H9 (cell line): ENCODE measurements around the gene MVP. TPM values are rescaled to one million over a fixed set of nuclear protein-coding genes. Genes with fewer than 3 reads are reported as not detected.

Source experiments
- DNase-seq: peaks from one replicate; pipeline ENCODE4 v3.0.0-alpha.2; 2017
- H2AFZ ChIP-seq: one replicate; pipeline ENCODE4 v1.6.1; 2013; ENCODE audit warnings: mild to moderate bottlenecking, low read length, control low read depth, moderate library complexity
- H2AK5ac ChIP-seq: 2 replicates; pipeline ENCODE4 v1.6.1; 2013; ENCODE audit warnings: low read length, control low read depth, mixed read lengths; ENCODE audit not compliant: insufficient read length
- H2BK120ac ChIP-seq: one replicate; pipeline ENCODE4 v1.6.1; 2013; ENCODE audit warnings: low read depth, mild to moderate bottlenecking, low read length, control low read depth, inconsistent platforms; ENCODE audit not compliant: poor library complexity, severe bottlenecking
- H2BK12ac ChIP-seq: 2 replicates; pipeline ENCODE4 v1.6.1; 2013; ENCODE audit warnings: low read length, control low read depth, mixed read lengths, low read depth; ENCODE audit not compliant: insufficient read length
- H2BK15ac ChIP-seq: 2 replicates; pipeline ENCODE4 v1.6.1; 2013; ENCODE audit warnings: low read depth, low read length, control low read depth
- H2BK20ac ChIP-seq: one replicate; pipeline ENCODE4 v1.6.1; 2013; ENCODE audit warnings: low read depth, mild to moderate bottlenecking, low read length, control low read depth, inconsistent platforms; ENCODE audit not compliant: poor library complexity, severe bottlenecking
- H2BK5ac ChIP-seq: 2 replicates; pipeline ENCODE4 v1.6.1; 2013; ENCODE audit warnings: low read length, control low read depth, mixed read lengths; ENCODE audit not compliant: insufficient read length
- H3K14ac ChIP-seq: 2 replicates; pipeline ENCODE4 v1.6.1; 2013; ENCODE audit warnings: low read length, control low read depth; ENCODE audit not compliant: insufficient read depth
- H3K18ac ChIP-seq: 2 replicates; pipeline ENCODE4 v1.6.1; 2013; ENCODE audit warnings: low read depth, mild to moderate bottlenecking, mixed read lengths, low read length, control low read depth; ENCODE audit not compliant: insufficient read length
- H3K23ac ChIP-seq: 2 replicates; pipeline ENCODE4 v1.6.1; 2013; ENCODE audit warnings: low read length, control low read depth, mixed read lengths, low read depth; ENCODE audit not compliant: insufficient read length
- H3K23me2 ChIP-seq: 2 replicates; pipeline ENCODE4 v1.6.1; 2013; ENCODE audit warnings: low read depth, mild to moderate bottlenecking, mixed read lengths, low read length, control low read depth; ENCODE audit not compliant: insufficient read length, poor library complexity, severe bottlenecking
- H3K27ac ChIP-seq: 2 replicates; pipeline ENCODE4 v1.5.1; 2013; ENCODE audit warnings: low read length, control low read depth, mixed read lengths, low read depth; ENCODE audit not compliant: insufficient read length
- H3K27me3 ChIP-seq: 2 replicates; pipeline ENCODE4 v1.6.1; 2013; ENCODE audit warnings: low read length, control low read depth, inconsistent platforms; ENCODE audit not compliant: insufficient read depth
- H3K4ac ChIP-seq: 2 replicates; pipeline ENCODE4 v1.6.1; 2013; ENCODE audit warnings: low read depth, mild to moderate bottlenecking, control low read depth, inconsistent platforms, low read length, moderate library complexity
- H3K4me1 ChIP-seq: 2 replicates; pipeline ENCODE4 v1.6.1; 2013; ENCODE audit warnings: low read length, control low read depth, inconsistent platforms; ENCODE audit not compliant: insufficient read depth
- H3K4me2 ChIP-seq: 2 replicates; pipeline ENCODE4 v1.6.1; 2013; ENCODE audit warnings: low read length, control low read depth, mixed read lengths; ENCODE audit not compliant: insufficient read length, insufficient read depth
- H3K56ac ChIP-seq: 2 replicates; pipeline ENCODE4 v1.6.1; 2013; ENCODE audit warnings: low read depth, mild to moderate bottlenecking, mixed read lengths, low read length, control low read depth; ENCODE audit not compliant: insufficient read length
- H3K79me1 ChIP-seq: 2 replicates; pipeline ENCODE4 v1.6.1; 2013; ENCODE audit warnings: low read depth, mild to moderate bottlenecking, moderate library complexity, low read length, control low read depth, inconsistent platforms; ENCODE audit not compliant: insufficient read depth, poor library complexity, severe bottlenecking
- H3K79me2 ChIP-seq: 2 replicates; pipeline ENCODE4 v1.6.1; 2013; ENCODE audit warnings: low read length, control low read depth, inconsistent platforms; ENCODE audit not compliant: insufficient read depth
- H3K9ac ChIP-seq: 2 replicates; pipeline ENCODE4 v1.6.1; 2013; ENCODE audit warnings: low read length, control low read depth, mixed read lengths; ENCODE audit not compliant: insufficient read length; ENCODE audit errors: extremely low read depth
- H3K9me3 ChIP-seq: one replicate; pipeline ENCODE4 v1.6.1; 2013; ENCODE audit warnings: low read depth, low read length, inconsistent platforms; ENCODE audit not compliant: control insufficient read depth
- H3T11ph ChIP-seq: one replicate; pipeline ENCODE4 v1.6.1; 2013; ENCODE audit warnings: mild to moderate bottlenecking, low read length, control low read depth, inconsistent platforms
- H4K20me1 ChIP-seq: one replicate; pipeline ENCODE4 v1.6.1; 2013; ENCODE audit not compliant: control insufficient read depth, insufficient read length, insufficient read depth
- H4K5ac ChIP-seq: 2 replicates; pipeline ENCODE4 v1.6.1; 2013; ENCODE audit warnings: low read depth, mild to moderate bottlenecking, mixed read lengths, low read length, control low read depth; ENCODE audit not compliant: insufficient read length
- H4K8ac ChIP-seq: replicated peaks from 2 replicates; pipeline ENCODE4 v1.6.1; 2013; ENCODE audit warnings: low read length, control low read depth, mixed read lengths, low read depth; ENCODE audit not compliant: insufficient read length
- H4K91ac ChIP-seq: 2 replicates; pipeline ENCODE4 v1.6.1; 2013; ENCODE audit warnings: low read depth, mild to moderate bottlenecking, moderate library complexity, mixed read lengths, low read length, control low read depth; ENCODE audit not compliant: insufficient read length
- H3K27ac Mint-ChIP-seq, 3 experiments: 2 replicates in 2 of 3; 3 replicates in 1 of 3; pipeline ENCODE4 v1.8.0; 2020 to 2021; ENCODE audit warnings: mixed read lengths in 3 of 3, mild to moderate bottlenecking in 1 of 3, moderate library complexity in 1 of 3
- H3K27me3 Mint-ChIP-seq: 2 replicates; pipeline ENCODE4 v1.8.0; 2021; ENCODE audit warnings: low read depth, mild to moderate bottlenecking, moderate library complexity, mixed read lengths
- H3K36me3 Mint-ChIP-seq, 3 experiments: 2 replicates in 2 of 3; 3 replicates in 1 of 3; pipeline ENCODE4 v1.8.0; 2020 to 2021; ENCODE audit warnings: low read depth in 3 of 3, mixed read lengths in 3 of 3; ENCODE audit not compliant: insufficient read depth in 1 of 3
- H3K4me1 Mint-ChIP-seq, 2 experiments: 2 replicates each; pipeline ENCODE4 v1.8.0; 2020; ENCODE audit warnings: mixed read lengths in 2 of 2
- H3K4me3 Mint-ChIP-seq, 2 experiments: 2 replicates in 1 of 2; 3 replicates in 1 of 2; pipeline ENCODE4 v1.8.0; 2020 to 2021; ENCODE audit warnings: mild to moderate bottlenecking in 2 of 2, mixed read lengths in 2 of 2, moderate library complexity in 1 of 2
- H3K9me3 Mint-ChIP-seq, 2 experiments: 2 replicates in 1 of 2; 3 replicates in 1 of 2; pipeline ENCODE4 v1.8.0; 2020; ENCODE audit warnings: mild to moderate bottlenecking in 2 of 2, mixed read lengths in 2 of 2, moderate library complexity in 1 of 2
- CTCF ChIP-seq: fragments of 200-600 bp; sonication (generic); conservative IDR thresholded peaks from 3 replicates; pipeline ENCODE4 v1.8.0; 2021; ENCODE audit warnings: antibody characterized with exemption, mild to moderate bottlenecking
- WGBS: extraction: QIAGEN DNeasy Blood & Tissue Kit; methylation state at CpG from one replicate; pipeline ENCODE4 v1.1.7; 2013; ENCODE audit warnings: missing lambda C conversion rate, low lambda C conversion rate, mixed read lengths; ENCODE audit not compliant: insufficient read length; ENCODE audit errors: extremely low coverage; 5-methylcytosine and 5-hydroxymethylcytosine counted together
- total RNA-seq: library from RNA; stranded (reverse); gene quantifications from 2 replicates; pipeline ENCODE4 v1.2.1, GENCODE V29; 2021

Gene MVP
- total RNA-seq, 1 experiment from 2014 or later: 3.1 TPM

- Histone ChIP-seq H4K91ac (no peak within 1 kb of the TSS), H2BK120ac (no peak within 1 kb of the TSS), H3K27ac (no peak within 1 kb of the TSS), H3K4me1 (no peaks in the 10 kb centered on the region), H2BK15ac (no peak within 1 kb of the TSS), H3K4me2 (no peak within 1 kb of the TSS), H4K5ac (no peak within 1 kb of the TSS), H2AK5ac (no peak within 1 kb of the TSS), H3K79me2 (no peaks in the 10 kb centered on the region), H2BK20ac (no peak within 1 kb of the TSS), H2BK5ac (no peak within 1 kb of the TSS), H3K18ac (no peak within 1 kb of the TSS), H2AFZ (no peak within 1 kb of the TSS), H3K56ac (no peak within 1 kb of the TSS), H3K14ac (no peak within 1 kb of the TSS), H3K9ac (no peak within 1 kb of the TSS), H3K9me3 (no peaks in the 10 kb centered on the region), H3K4ac (no peak within 1 kb of the TSS), H4K20me1 (no peaks in the 10 kb centered on the region), H3K23ac (no peak within 1 kb of the TSS), H2BK12ac (no peak within 1 kb of the TSS), H4K8ac (no peak within 1 kb of the TSS), H3K27me3 (no peaks in the 10 kb centered on the region; the same call in 1 of the 2 replicates), H3K23me2 (no peaks in the 10 kb centered on the region), H3T11ph (no peak within 1 kb of the TSS), H3K79me1 (no peaks in the 10 kb centered on the region)
- H3K27ac Mint-ChIP-seq: no peak within 1 kb of the TSS
- no CpG with 5 or more reads among the region's 10 CpGs for WGBS
- peaks cover 10 to 16% of the 10 kb centered on the region in 2 experiments; a peak in 3 of 4 replicates for H3K4me1 Mint-ChIP-seq
- no peak for DNase-seq
- no peaks in the 10 kb centered on the region for H3K9me3 Mint-ChIP-seq
- no peak within 1 kb of the TSS; a peak in 1 of 5 replicates for H3K4me3 Mint-ChIP-seq
- H3K36me3 Mint-ChIP-seq: no peaks in the 10 kb centered on the region
- no peak for TF ChIP-seq CTCF
- peaks cover 38% of the 10 kb centered on the region for H3K27me3 Mint-ChIP-seq
Observed at GRCh38 chr16:29777576-29778350, 42.5 kb upstream of the MVP start, which contains the start of gene ZG16. Gene ZG16, plus strand, starts transcription at chr16:29778256. Its CDS starts 1,011 bp downstream, at chr16:29779267.
